ACHN (cell line): Measurements from ENCODE around the gene APBB2.
"Not testable (repeated sequence)": the region's sequence is repeated elsewhere in the genome, so short reads cannot be mapped to it uniquely, and the experiment has no call there.

Experiments
- DNase-seq: peaks from one replicate; pipeline ENCODE4 v3.0.0-alpha.2; 2015
- in situ Hi-C: cut with HindIII; loops from 2 replicates; pipeline ENCODE4 v1.10.0; 2017; ENCODE audit warnings: low sequenced_read_pairs, low pct_ligation_motif_present, low pct_unique_long_range_greater_than_20kb

The APBB2 gene

GRCh38 chr4:41148292-41148691 lies 66.0 kb downstream of the APBB2 start:
- no peak for DNase-seq
- in situ Hi-C loops = no loop called here

- DNase-seq, in situ Hi-C loops: not testable (repeated sequence)
These were observed 66.8 kb downstream of the APBB2 start for GRCh38 chr4:41147570-41147969.

GRCh38 chr4:41146716-41147506 lies 67.4 kb downstream of the APBB2 start:
- in situ Hi-C loops = no loop called here
- no peak for DNase-seq

GRCh38 chr4:41146196-41146595 lies 68.1 kb downstream of the APBB2 start:
- DNase-seq = no peak
- in situ Hi-C loops = no loop called here

- no peak for DNase-seq
- in situ Hi-C loops = no loop called here
These were observed 68.7 kb downstream of the APBB2 start for GRCh38 chr4:41145571-41146078.

- in situ Hi-C loops = no loop called here
- no peak for DNase-seq
These were observed 69.5 kb downstream of the APBB2 start for GRCh38 chr4:41144812-41145211.

- no peak for DNase-seq
- in situ Hi-C loops = no loop called here
These were observed 70.3 kb downstream of the APBB2 start for GRCh38 chr4:41144040-41144379.

GRCh38 chr4:41143311-41144039 lies 70.9 kb downstream of the APBB2 start:
- in situ Hi-C loops = no loop called here
- peak; percentile 90 for DNase-seq

GRCh38 chr4:41142376-41143310 lies 71.7 kb downstream of the APBB2 start:
- peak; percentile 79 for DNase-seq
- in situ Hi-C loops = no loop called here

GRCh38 chr4:41141900-41142299 lies 72.4 kb downstream of the APBB2 start:
- DNase-seq = peak; percentile 54
- in situ Hi-C loops = no loop called here

- in situ Hi-C loops = no loop called here
- no peak for DNase-seq
These were observed 73.9 kb downstream of the APBB2 start for GRCh38 chr4:41140410-41140809.

- in situ Hi-C loops = no loop called here
- no peak for DNase-seq
These were observed 76.5 kb downstream of the APBB2 start for GRCh38 chr4:41137879-41138278.

GRCh38 chr4:41136456-41136855 lies 77.9 kb downstream of the APBB2 start:
- in situ Hi-C loops = no loop called here
- no peak for DNase-seq

- in situ Hi-C loops = no loop called here
- DNase-seq = no peak
These were observed 78.5 kb downstream of the APBB2 start for GRCh38 chr4:41135801-41136200.

GRCh38 chr4:41134581-41134980 lies 79.8 kb downstream of the APBB2 start:
- in situ Hi-C loops = no loop called here
- DNase-seq = no peak

GRCh38 chr4:41133454-41134018 lies 80.8 kb downstream of the APBB2 start:
- no peak for DNase-seq
- in situ Hi-C loops = no loop called here

- DNase-seq = no peak
- in situ Hi-C loops = no loop called here
These were observed 82.2 kb downstream of the APBB2 start for GRCh38 chr4:41132055-41132683.

- no peak for DNase-seq
- in situ Hi-C loops = no loop called here
These were observed 84.4 kb downstream of the APBB2 start for GRCh38 chr4:41129936-41130440.
